HG02970 (cell line): ENCODE measurements around the gene NKX1-2.
A peak's percentile ranks its signal among the peaks of the same experiment; 100 is the strongest.

ENCODE experiments used
- ATAC-seq: cut with Tn5 transposase; IDR thresholded peaks from one replicate; pipeline ENCODE4 v1.9.1; 2021; ENCODE audit warnings: mild to moderate bottlenecking, moderate library complexity, moderate number of reproducible peaks; ENCODE audit not compliant: unreplicated experiment, low FRiP score

Gene NKX1-2

GRCh38 chr10:124476043-124476725 lies 26.3 kb upstream of the NKX1-2 start:
- no peak for ATAC-seq

- no peak for ATAC-seq
Measured at GRCh38 chr10:124474514-124475070, 24.8 kb upstream of the NKX1-2 start.

GRCh38 chr10:124473070-124473469 lies 23.2 kb upstream of the NKX1-2 start:
- ATAC-seq = no peak

- no peak for ATAC-seq
Measured at GRCh38 chr10:124472071-124472470, 22.2 kb upstream of the NKX1-2 start.

- ATAC-seq = no peak
Measured at GRCh38 chr10:124470544-124471434, 21.0 kb upstream of the NKX1-2 start.

GRCh38 chr10:124469956-124470484 lies 20.2 kb upstream of the NKX1-2 start:
- ATAC-seq = no peak

GRCh38 chr10:124468624-124469023 lies 18.8 kb upstream of the NKX1-2 start:
- ATAC-seq = no peak

GRCh38 chr10:124467165-124467564 lies 17.3 kb upstream of the NKX1-2 start:
- no peak for ATAC-seq

- ATAC-seq = no peak
Measured at GRCh38 chr10:124465777-124466488, 16.1 kb upstream of the NKX1-2 start.

GRCh38 chr10:124465003-124465776 lies 15.4 kb upstream of the NKX1-2 start:
- ATAC-seq = no peak

GRCh38 chr10:124464028-124464965 lies 14.5 kb upstream of the NKX1-2 start:
- ATAC-seq = no peak

GRCh38 chr10:124462348-124462695 lies 12.5 kb upstream of the NKX1-2 start:
- no peak for ATAC-seq

GRCh38 chr10:124461642-124462347 lies 12.0 kb upstream of the NKX1-2 start, which contains the start of gene LHPP:
TSS of gene LHPP (plus strand) at chr10:124461823. CDS start at chr10:124461863, 40 bp downstream.
- peak; percentile 87 for ATAC-seq

- ATAC-seq = no peak
Measured at GRCh38 chr10:124460144-124460543, 10.3 kb upstream of the NKX1-2 start.

- ATAC-seq = no peak
Measured at GRCh38 chr10:124459395-124459794, 9.6 kb upstream of the NKX1-2 start.

GRCh38 chr10:124458889-124459288 lies 9.1 kb upstream of the NKX1-2 start:
- ATAC-seq = no peak

GRCh38 chr10:124458473-124458872 lies 8.6 kb upstream of the NKX1-2 start:
- no peak for ATAC-seq

- ATAC-seq = no peak
Measured at GRCh38 chr10:124455441-124455840, 5.6 kb upstream of the NKX1-2 start.
